Measurements from ENCODE around the gene DNAJC27.

The DNAJC27 gene

GRCh38 chr2:24926220-24926601, 45.5 kb downstream of the DNAJC27 start:
- Mint-ChIP-seq H3K4me1 (peaks cover 10% of the 10 kb centered on the region), H3K27me3 (no peaks in the 10 kb centered on the region), H3K36me3 (no peaks in the 10 kb centered on the region), H3K9me3 (no peaks in the 10 kb centered on the region), H3K27ac (no peak overlapping the region), H3K4me3 (no peak overlapping the region)
- DNase-seq (ENCODE audit: low spot score in 2 of 2) (no peak), ATAC-seq (ENCODE audit: low read depth) (no peak)

GRCh38 chr2:24925815-24926214, 45.9 kb downstream of the DNAJC27 start:
- H3K27me3 Mint-ChIP-seq, result no peaks in the 10 kb centered on the region
- H3K36me3 Mint-ChIP-seq, result no peaks in the 10 kb centered on the region
- H3K4me1 Mint-ChIP-seq, result peaks cover 10% of the 10 kb centered on the region
- H3K4me3 Mint-ChIP-seq, result no peak overlapping the region
- ATAC-seq (ENCODE audit: low read depth) (no peak), DNase-seq (ENCODE audit: low spot score in 2 of 2) (no peak)
- no peaks in the 10 kb centered on the region for H3K9me3 Mint-ChIP-seq
- H3K27ac Mint-ChIP-seq, result no peak overlapping the region

GRCh38 chr2:24924732-24925131, 47.0 kb downstream of the DNAJC27 start:
- Mint-ChIP-seq H3K9me3 (no peaks in the 10 kb centered on the region), H3K27me3 (no peaks in the 10 kb centered on the region), H3K4me3 (no peak overlapping the region), H3K36me3 (no peaks in the 10 kb centered on the region), H3K27ac (no peak overlapping the region), H3K4me1 (peaks cover 13% of the 10 kb centered on the region)
- no peak for DNase-seq (ENCODE audit: low spot score in 2 of 2)
- ATAC-seq (ENCODE audit: low read depth), result no peak

GRCh38 chr2:24924266-24924665, 47.5 kb downstream of the DNAJC27 start:
- no peaks in the 10 kb centered on the region for H3K9me3 Mint-ChIP-seq
- H3K27ac Mint-ChIP-seq, result no peak overlapping the region
- DNase-seq (ENCODE audit: low spot score in 2 of 2) (no peak), ATAC-seq (ENCODE audit: low read depth) (no peak)
- no peaks in the 10 kb centered on the region for H3K36me3 Mint-ChIP-seq
- peaks cover 14% of the 10 kb centered on the region for H3K4me1 Mint-ChIP-seq
- H3K4me3 Mint-ChIP-seq, result no peak overlapping the region
- no peaks in the 10 kb centered on the region for H3K27me3 Mint-ChIP-seq

- H3K36me3 Mint-ChIP-seq, result no peaks in the 10 kb centered on the region
- H3K27me3 Mint-ChIP-seq, result no peaks in the 10 kb centered on the region
- H3K27ac Mint-ChIP-seq, result no peak overlapping the region
- ATAC-seq (ENCODE audit: low read depth), result no peak
- DNase-seq (ENCODE audit: low spot score in 2 of 2), result no peak
- peaks cover 21% of the 10 kb centered on the region for H3K4me1 Mint-ChIP-seq
- no peak overlapping the region for H3K4me3 Mint-ChIP-seq
- no peaks in the 10 kb centered on the region for H3K9me3 Mint-ChIP-seq
Measured at GRCh38 chr2:24923106-24923505, 48.6 kb downstream of the DNAJC27 start.

- no peak overlapping the region for H3K27ac Mint-ChIP-seq
- H3K4me1 Mint-ChIP-seq, result peaks cover 23% of the 10 kb centered on the region
- no peak for DNase-seq (ENCODE audit: low spot score in 2 of 2)
- no peaks in the 10 kb centered on the region for H3K36me3 Mint-ChIP-seq
- ATAC-seq (ENCODE audit: low read depth), result no peak
- H3K27me3 Mint-ChIP-seq, result no peaks in the 10 kb centered on the region
- H3K9me3 Mint-ChIP-seq, result no peaks in the 10 kb centered on the region
- H3K4me3 Mint-ChIP-seq, result no peak overlapping the region
Measured at GRCh38 chr2:24922556-24922955, 49.2 kb downstream of the DNAJC27 start.

- DNase-seq (ENCODE audit: low spot score in 2 of 2) (no peak), ATAC-seq (ENCODE audit: low read depth) (peak; percentile 15)
- no peaks in the 10 kb centered on the region for H3K9me3 Mint-ChIP-seq
- H3K27ac Mint-ChIP-seq, result no peak overlapping the region
- no peaks in the 10 kb centered on the region for H3K27me3 Mint-ChIP-seq
- H3K4me3 Mint-ChIP-seq, result peak overlapping the region; percentile 85
- no peaks in the 10 kb centered on the region for H3K36me3 Mint-ChIP-seq
- H3K4me1 Mint-ChIP-seq, result peaks cover 19% of the 10 kb centered on the region
Measured at GRCh38 chr2:24920809-24921441, 50.8 kb downstream of the DNAJC27 start.

- Mint-ChIP-seq H3K27ac (no peak within 1 kb of the TSS), H3K36me3 (no peaks in the 10 kb centered on the region), H3K4me3 (peak within 1 kb of the TSS; percentile 85), H3K27me3 (no peaks in the 10 kb centered on the region), H3K4me1 (peaks cover 19% of the 10 kb centered on the region), H3K9me3 (no peaks in the 10 kb centered on the region)
- DNase-seq (ENCODE audit: low spot score in 2 of 2) (peak; percentile 39 to 64), ATAC-seq (ENCODE audit: low read depth) (peak; percentile 73)
Measured at GRCh38 chr2:24920098-24920808, 51.5 kb downstream of the DNAJC27 start, which contains the start of gene ADCY3. Gene ADCY3, minus strand, starts transcription at chr2:24920237. Its CDS starts 1,250 bp downstream, at chr2:24918987.

- ATAC-seq (ENCODE audit: low read depth), result peak; percentile 20
- no peaks in the 10 kb centered on the region for H3K9me3 Mint-ChIP-seq
Measured at GRCh38 chr2:24919506-24920097, 52.2 kb downstream of the DNAJC27 start.

GRCh38 chr2:24919037-24919505, 52.7 kb downstream of the DNAJC27 start:
- Mint-ChIP-seq H3K4me1 (peaks cover 19% of the 10 kb centered on the region), H3K4me3 (peak overlapping the region; percentile 65), H3K27me3 (no peaks in the 10 kb centered on the region), H3K9me3 (no peaks in the 10 kb centered on the region), H3K36me3 (no peaks in the 10 kb centered on the region), H3K27ac (no peak overlapping the region)
- DNase-seq (ENCODE audit: low spot score in 2 of 2) (peak in 1 of 2 donors; percentile 23), ATAC-seq (ENCODE audit: low read depth) (peak; percentile 13)

More at GRCh38 chr2:24919506-24920097, 52.2 kb downstream of the DNAJC27 start:
- H3K27ac Mint-ChIP-seq, result no peak overlapping the region
- H3K4me1 Mint-ChIP-seq, result peaks cover 19% of the 10 kb centered on the region
- no peaks in the 10 kb centered on the region for H3K36me3 Mint-ChIP-seq
- H3K4me3 Mint-ChIP-seq, result peak overlapping the region; percentile 65
- peak in 1 of 2 donors; percentile 35 for DNase-seq (ENCODE audit: low spot score in 2 of 2)
- H3K27me3 Mint-ChIP-seq, result no peaks in the 10 kb centered on the region

GRCh38 chr2:24918326-24919036, 53.3 kb downstream of the DNAJC27 start:
- DNase-seq (ENCODE audit: low spot score in 2 of 2), result no peak
- H3K27me3 Mint-ChIP-seq, result no peaks in the 10 kb centered on the region
- H3K4me1 Mint-ChIP-seq, result peaks cover 19% of the 10 kb centered on the region
- no peak overlapping the region for H3K27ac Mint-ChIP-seq
- ATAC-seq (ENCODE audit: low read depth), result no peak
- H3K9me3 Mint-ChIP-seq, result no peaks in the 10 kb centered on the region
- H3K36me3 Mint-ChIP-seq, result no peaks in the 10 kb centered on the region
- peak overlapping the region; percentile 69 for H3K4me3 Mint-ChIP-seq

- H3K4me1 Mint-ChIP-seq, result peaks cover 19% of the 10 kb centered on the region
- H3K27me3 Mint-ChIP-seq, result no peaks in the 10 kb centered on the region
- no peak for DNase-seq (ENCODE audit: low spot score in 2 of 2)
- ATAC-seq (ENCODE audit: low read depth), result no peak
- no peaks in the 10 kb centered on the region for H3K36me3 Mint-ChIP-seq
- peak overlapping the region; percentile 69 for H3K4me3 Mint-ChIP-seq
- H3K27ac Mint-ChIP-seq, result no peak overlapping the region
- no peaks in the 10 kb centered on the region for H3K9me3 Mint-ChIP-seq
Measured at GRCh38 chr2:24917731-24918325, 53.9 kb downstream of the DNAJC27 start.

- H3K27me3 Mint-ChIP-seq, result no peaks in the 10 kb centered on the region
- H3K4me3 Mint-ChIP-seq, result no peak overlapping the region
- H3K9me3 Mint-ChIP-seq, result no peaks in the 10 kb centered on the region
- no peaks in the 10 kb centered on the region for H3K36me3 Mint-ChIP-seq
- DNase-seq (ENCODE audit: low spot score in 2 of 2), result no peak
- no peak overlapping the region for H3K27ac Mint-ChIP-seq
- peaks cover 19% of the 10 kb centered on the region for H3K4me1 Mint-ChIP-seq
- no peak for ATAC-seq (ENCODE audit: low read depth)
Measured at GRCh38 chr2:24917086-24917485, 54.7 kb downstream of the DNAJC27 start.

All from memory B cell (primary cell).